Esophagus (tissue), 2 donors: ENCODE results near the gene AKAP4. TPM values are rescaled to one million over a fixed set of nuclear protein-coding genes. Genes with fewer than 3 reads are reported as not detected.

Experiments
- H3K27ac ChIP-seq, 2 donors: one replicate each; pipeline ENCODE4 v1.5.1; 2013; ENCODE audit warnings: low read depth in 2 of 2, mild to moderate bottlenecking in 2 of 2, inconsistent platforms in 1 of 2, low read length in 1 of 2, moderate library complexity in 1 of 2
- H3K27me3 ChIP-seq, 2 donors: one replicate each; pipeline ENCODE4 v1.6.1; 2013; ENCODE audit warnings: low read length in 2 of 2, control low read depth in 1 of 2, mild to moderate bottlenecking in 1 of 2; ENCODE audit not compliant: insufficient read depth in 2 of 2, control insufficient read depth in 1 of 2
- H3K36me3 ChIP-seq, 2 donors: one replicate each; pipeline ENCODE4 v1.6.1; 2013; ENCODE audit warnings: low read length in 1 of 2; ENCODE audit not compliant: control insufficient read depth in 2 of 2, insufficient read depth in 2 of 2
- H3K4me1 ChIP-seq, 2 donors: one replicate each; pipeline ENCODE4 v1.6.1; 2013; ENCODE audit warnings: low read length in 1 of 2; ENCODE audit not compliant: control insufficient read depth in 2 of 2, insufficient read depth in 2 of 2
- H3K4me3 ChIP-seq, 2 donors: one replicate each; pipeline ENCODE4 v1.5.1; 2013; ENCODE audit warnings: low read length in 2 of 2, mild to moderate bottlenecking in 2 of 2, low read depth in 1 of 2, moderate library complexity in 1 of 2
- H3K9me3 ChIP-seq, 2 donors: one replicate each; pipeline ENCODE4 v1.6.1; 2013; ENCODE audit warnings: mild to moderate bottlenecking in 2 of 2, low read depth in 1 of 2, low read length in 1 of 2, moderate library complexity in 1 of 2; ENCODE audit not compliant: control insufficient read depth in 2 of 2, insufficient read depth in 1 of 2
- whole genome bisulfite sequencing, 2 donors: extraction: QIAGEN DNeasy Blood & Tissue Kit; methylation state at CpG; one replicate each; pipeline ENCODE4 v1.1.7; 2013; 5-methylcytosine and 5-hydroxymethylcytosine counted together
- polyA plus RNA-seq, 2 donors: library from polyadenylated mRNA; stranded (reverse); fragments of 200-250 nt; gene quantifications; one replicate each; pipeline ENCODE4 v1.2.3, GENCODE V29; 2013
- donor health status: healthy with polysubstance abuse.
- donor health status: Bipolar disorder and iron deficiency.

AKAP4 gene
- polyA plus RNA-seq, 2 donors, result not detected

- no peaks in the 10 kb centered on the region for H3K27me3 ChIP-seq
- no peaks in the 10 kb centered on the region for H3K9me3 ChIP-seq
- WGBS, 2 donors, result 74 to 75% methylated on average over 7 of the region's 7 CpGs
- H3K4me1 ChIP-seq, result no peaks in the 10 kb centered on the region
- no peaks in the 10 kb centered on the region for H3K36me3 ChIP-seq
- no peak overlapping the region for H3K4me3 ChIP-seq
- no peak overlapping the region for H3K27ac ChIP-seq
These were observed 52.8 kb downstream of the AKAP4 start for GRCh38 chrX:50147972-50148371.

Other genes starting within 250 kb of the AKAP4 start
- under 1 TPM; 0.11 to 0.20 TPM for gene CCNB3, start 3.8 kb upstream of the AKAP4 start, polyA plus RNA-seq